Karpas-422 (cell line): Measurements from ENCODE around the gene KY. TPM values are rescaled to one million over a fixed set of nuclear protein-coding genes. Genes with fewer than 3 reads are reported as not detected.

Source experiments
- DNase-seq: peaks from one replicate; pipeline ENCODE4 v3.0.0-alpha.2; 2015
- H2AFZ ChIP-seq: fragments of 200-600 bp; sonication (generic); 2 replicates; pipeline ENCODE4 v1.6.1; 2014; ENCODE audit warnings: antibody characterized with exemption, low read length, mixed read lengths
- H3K27ac ChIP-seq: fragments of 200-600 bp; sonication (generic); 2 replicates; pipeline ENCODE4 v1.5.1; 2014; ENCODE audit warnings: mild to moderate bottlenecking, low read length, moderate library complexity
- H3K27me3 ChIP-seq: fragments of 200-600 bp; sonication (generic); 2 replicates; pipeline ENCODE4 v1.6.1; 2014; ENCODE audit warnings: low read length, mixed read lengths
- H3K36me3 ChIP-seq: fragments of 200-600 bp; sonication (generic); 2 replicates; pipeline ENCODE4 v1.6.1; 2014; ENCODE audit warnings: low read length, mixed read lengths; ENCODE audit not compliant: insufficient read depth
- H3K4me1 ChIP-seq: fragments of 200-600 bp; sonication (generic); 2 replicates; pipeline ENCODE4 v1.6.1; 2014; ENCODE audit warnings: mild to moderate bottlenecking, low read length, mixed read lengths
- H3K4me2 ChIP-seq: fragments of 200-600 bp; sonication (generic); 2 replicates; pipeline ENCODE4 v1.6.1; 2014; ENCODE audit warnings: low read length, low read depth, mild to moderate bottlenecking; ENCODE audit not compliant: poor library complexity, severe bottlenecking
- H3K4me3 ChIP-seq: fragments of 200-600 bp; sonication (generic); 2 replicates; pipeline ENCODE4 v1.5.1; 2014; ENCODE audit warnings: mild to moderate bottlenecking, antibody characterized with exemption, low read length, mixed read lengths
- H3K79me2 ChIP-seq: fragments of 200-600 bp; sonication (generic); 2 replicates; pipeline ENCODE4 v1.6.1; 2014; ENCODE audit warnings: mild to moderate bottlenecking, low read length, mixed read lengths
- H3K9ac ChIP-seq: fragments of 200-600 bp; sonication (generic); 2 replicates; pipeline ENCODE4 v1.6.0; 2014; ENCODE audit warnings: low read length
- H3K9me2 ChIP-seq: fragments of 200-600 bp; sonication (generic), shearing (Covaris generic); replicated peaks from 2 replicates; pipeline ENCODE4 v1.6.0; 2014; ENCODE audit warnings: mild to moderate bottlenecking, low read length, moderate library complexity; ENCODE audit not compliant: insufficient read depth
- H3K9me3 ChIP-seq: fragments of 300-700, 200-600 bp; sonication (generic); 2 replicates; pipeline ENCODE4 v1.6.1; 2014; ENCODE audit warnings: low read length, mixed read lengths
- H4K20me1 ChIP-seq: fragments of 200-600 bp; sonication (generic); 2 replicates; pipeline ENCODE4 v1.6.1; 2014; ENCODE audit warnings: mild to moderate bottlenecking, antibody characterized with exemption, low read length, low read depth; ENCODE audit not compliant: insufficient read depth
- total RNA-seq: library from RNA; depleted of rRNA; stranded (reverse); fragments of >200 nt; shearing (Covaris generic); gene quantifications from 2 replicates; pipeline ENCODE4 v1.2.3, GENCODE V29; 2014; ENCODE audit warnings: low replicate concordance

The KY gene
- total RNA-seq, 1 experiment from 2014 or later = not detected

DNA sequence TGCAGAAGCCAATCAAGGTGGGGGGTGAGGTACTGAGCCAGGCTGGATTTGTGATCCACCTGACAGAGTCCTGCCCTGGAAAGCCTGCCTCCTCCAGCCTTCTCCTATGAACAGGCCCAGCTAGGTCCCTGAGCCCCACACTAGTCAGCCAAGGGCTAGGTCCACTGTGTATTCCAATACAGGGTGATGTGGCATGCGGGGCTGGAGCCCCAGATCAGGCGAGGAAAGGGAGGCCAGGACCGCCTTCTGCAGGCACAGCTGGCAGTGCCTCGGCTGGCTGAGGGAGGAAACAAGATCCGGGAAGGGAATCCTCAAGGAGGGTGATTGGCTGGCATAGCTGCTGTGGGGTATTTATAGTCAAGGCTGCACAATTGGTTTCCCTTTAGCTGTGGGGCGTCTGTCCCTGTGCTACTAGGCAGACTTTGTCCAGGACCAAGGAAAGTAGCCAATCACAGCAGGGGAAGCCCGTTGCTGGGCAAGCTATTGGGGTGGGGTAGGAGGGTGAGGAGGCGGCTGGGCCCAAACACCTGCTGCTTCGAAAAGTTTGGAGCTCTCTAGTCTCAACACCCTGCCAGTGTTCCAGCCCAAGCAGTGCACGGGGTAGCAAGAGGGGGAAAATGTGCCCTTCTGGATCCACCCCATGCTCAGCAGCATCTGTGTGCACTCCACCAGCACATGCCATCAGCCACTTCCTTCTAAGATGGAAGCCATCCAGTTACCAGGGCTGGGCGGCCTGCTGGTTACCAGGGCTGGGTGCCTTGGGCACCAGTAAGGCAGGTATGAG lies 5.9 kb downstream of the KY start:
- Histone ChIP-seq H2AFZ (no peak overlapping the region), H3K27ac (no peak overlapping the region), H3K36me3 (no peaks in the 10 kb centered on the region), H3K9me3 (no peaks in the 10 kb centered on the region), H3K79me2 (no peaks in the 10 kb centered on the region), H3K4me3 (no peak overlapping the region), H3K4me2 (no peak overlapping the region), H3K4me1 (no peaks in the 10 kb centered on the region), H3K9me2 (no peaks in the 10 kb centered on the region), H4K20me1 (no peaks in the 10 kb centered on the region), H3K9ac (no peak overlapping the region), H3K27me3 (no peaks in the 10 kb centered on the region)
- no peak for DNase-seq

DNA sequence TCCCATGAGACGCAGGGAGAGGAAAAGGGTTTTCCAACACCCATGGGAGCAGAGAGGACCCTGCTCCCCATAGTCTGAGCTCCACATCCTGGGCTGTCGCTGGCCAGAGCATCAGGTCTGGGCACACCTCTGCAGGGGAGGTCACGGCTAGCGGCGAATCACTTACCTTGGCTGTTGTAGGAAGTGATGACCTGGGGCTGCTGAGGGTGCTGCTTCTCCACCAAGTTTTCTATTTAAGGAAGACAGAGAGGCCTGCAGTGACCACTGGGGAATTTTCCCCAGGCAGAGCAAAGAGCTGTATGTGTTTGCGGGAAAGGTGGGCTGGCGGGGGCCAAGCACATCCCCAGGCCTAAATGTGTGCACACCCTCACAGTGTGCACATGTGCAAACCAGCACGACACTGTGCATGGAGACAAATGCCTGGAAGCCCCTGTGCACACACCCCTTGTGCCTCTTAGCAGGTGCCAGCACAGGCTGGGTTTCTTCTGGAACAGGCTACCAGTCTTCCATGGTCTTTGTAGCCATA lies 7.6 kb downstream of the KY start:
- H3K4me3 ChIP-seq = no peak overlapping the region
- DNase-seq = no peak
- no peaks in the 10 kb centered on the region for H3K27me3 ChIP-seq
- no peaks in the 10 kb centered on the region for H3K4me1 ChIP-seq
- H3K4me2 ChIP-seq = no peak overlapping the region
- no peaks in the 10 kb centered on the region for H3K9me2 ChIP-seq
- no peaks in the 10 kb centered on the region for H3K79me2 ChIP-seq
- H3K9me3 ChIP-seq = no peaks in the 10 kb centered on the region
- no peak overlapping the region for H2AFZ ChIP-seq
- H3K9ac ChIP-seq = no peak overlapping the region
- H3K27ac ChIP-seq = no peak overlapping the region
- no peaks in the 10 kb centered on the region for H4K20me1 ChIP-seq
- H3K36me3 ChIP-seq = no peaks in the 10 kb centered on the region

DNA sequence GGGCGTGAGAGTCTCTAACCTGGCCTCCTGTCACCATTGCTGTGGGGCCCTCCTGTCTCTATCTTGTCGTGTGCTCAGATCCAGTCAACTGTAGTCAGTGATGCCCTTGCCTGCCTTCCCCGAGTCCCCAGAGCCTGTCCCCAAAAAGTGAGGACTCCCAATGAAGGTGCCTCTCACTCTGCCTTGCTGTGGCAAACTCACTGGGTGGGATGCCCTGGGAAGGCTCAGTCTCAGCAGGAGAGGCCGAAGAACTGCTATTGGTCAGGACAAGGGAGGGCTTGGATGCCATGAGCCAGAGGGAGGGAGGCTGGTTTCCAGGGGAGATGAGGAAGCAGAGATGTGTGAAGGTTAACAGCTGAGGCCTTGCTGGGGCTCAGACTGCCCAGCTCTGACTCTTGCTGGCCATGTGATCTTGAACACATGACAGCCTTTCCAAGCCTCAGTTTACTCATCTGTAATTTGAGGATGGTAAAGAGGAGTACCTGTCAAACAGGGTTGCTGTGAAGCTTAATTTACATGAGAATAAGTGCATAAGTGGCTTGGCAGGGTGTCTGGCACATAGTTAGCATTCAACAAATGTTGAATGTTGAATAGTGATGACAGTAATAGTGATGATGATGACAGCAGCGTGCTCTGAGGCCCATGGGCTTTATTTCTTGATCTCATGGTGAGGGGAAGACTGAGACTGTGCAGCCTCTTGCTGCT lies 8.2 kb downstream of the KY start:
- Histone ChIP-seq H3K9me2 (no peaks in the 10 kb centered on the region), H3K27me3 (no peaks in the 10 kb centered on the region), H3K79me2 (no peaks in the 10 kb centered on the region), H3K36me3 (no peaks in the 10 kb centered on the region), H3K9ac (no peak overlapping the region), H3K4me1 (no peaks in the 10 kb centered on the region), H3K4me2 (no peak overlapping the region), H3K9me3 (no peaks in the 10 kb centered on the region), H2AFZ (no peak overlapping the region), H4K20me1 (no peaks in the 10 kb centered on the region), H3K4me3 (no peak overlapping the region), H3K27ac (no peak overlapping the region)
- DNase-seq = no peak

DNA sequence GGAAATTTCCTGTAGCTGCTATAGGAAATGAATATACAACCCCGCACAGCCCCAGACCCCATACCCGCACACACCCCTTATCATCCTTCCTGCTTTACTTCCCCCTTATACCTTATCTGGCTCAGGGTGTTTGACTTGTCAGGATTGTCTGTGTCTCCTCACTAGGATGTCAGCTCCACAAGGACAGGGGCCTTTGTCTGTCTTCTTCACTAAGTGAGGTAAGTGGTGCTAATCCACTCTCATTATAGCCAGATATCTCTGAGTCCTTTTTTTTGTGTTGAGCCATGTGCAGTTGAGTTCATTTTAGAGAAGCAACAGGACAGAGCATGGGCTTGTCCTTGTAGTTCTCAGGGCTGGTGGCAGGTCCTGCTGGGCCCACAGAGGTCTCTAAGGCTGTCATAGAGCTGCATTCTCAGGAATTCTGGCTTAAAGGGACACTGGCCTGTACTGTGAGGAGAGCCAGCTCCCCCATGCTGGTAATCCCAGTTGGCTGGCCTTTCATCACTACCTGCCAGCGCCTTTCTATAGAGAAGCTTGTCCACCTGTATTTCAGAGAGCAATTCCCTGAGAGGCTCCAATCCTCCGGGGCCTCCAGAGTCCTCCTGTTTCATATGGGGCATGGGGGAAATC lies 9.0 kb downstream of the KY start:
- Histone ChIP-seq H3K36me3 (no peaks in the 10 kb centered on the region), H4K20me1 (no peaks in the 10 kb centered on the region)

DNA sequence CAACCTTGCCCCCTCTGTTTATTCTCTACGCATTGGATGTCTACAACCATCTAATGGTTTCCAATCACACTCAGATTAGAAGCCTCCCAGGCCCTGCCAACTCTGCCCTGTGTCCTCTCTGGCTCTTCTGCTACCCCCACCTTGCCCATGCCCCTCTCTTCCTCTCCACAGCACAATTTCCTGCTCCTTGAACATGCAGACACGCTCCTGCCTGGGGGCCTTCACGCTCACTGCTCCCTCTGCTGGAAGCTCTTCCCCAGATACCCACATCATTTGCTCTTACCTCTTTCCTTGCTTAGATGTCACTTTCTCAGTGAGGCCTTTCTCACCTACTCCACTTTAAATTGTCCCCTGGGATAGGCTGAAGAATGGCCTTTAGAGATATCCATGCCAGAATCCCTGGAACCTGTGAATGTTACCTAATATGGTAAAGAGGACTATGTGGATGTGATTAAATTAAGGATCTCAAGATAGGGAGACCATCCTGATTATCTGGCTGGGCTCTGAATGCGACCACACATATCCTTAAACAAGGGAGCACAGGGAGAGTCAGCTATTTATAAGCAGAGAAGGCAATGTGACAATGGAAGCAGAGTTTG lies 9.9 kb downstream of the KY start:
- Histone ChIP-seq H3K4me1 (no peaks in the 10 kb centered on the region), H2AFZ (no peak overlapping the region)
- peak; percentile 74 for DNase-seq

More for the DNA sequence above, 9.0 kb downstream of the KY start:
- DNase-seq = no peak
- H3K9me2 ChIP-seq = no peaks in the 10 kb centered on the region
- H3K4me3 ChIP-seq = no peak overlapping the region
- H3K27ac ChIP-seq = no peak overlapping the region
- no peak overlapping the region for H2AFZ ChIP-seq
- no peaks in the 10 kb centered on the region for H3K4me1 ChIP-seq
- H3K9ac ChIP-seq = no peak overlapping the region
- no peak overlapping the region for H3K4me2 ChIP-seq
- H3K27me3 ChIP-seq = no peaks in the 10 kb centered on the region
- no peaks in the 10 kb centered on the region for H3K9me3 ChIP-seq
- H3K79me2 ChIP-seq = no peaks in the 10 kb centered on the region

DNA sequence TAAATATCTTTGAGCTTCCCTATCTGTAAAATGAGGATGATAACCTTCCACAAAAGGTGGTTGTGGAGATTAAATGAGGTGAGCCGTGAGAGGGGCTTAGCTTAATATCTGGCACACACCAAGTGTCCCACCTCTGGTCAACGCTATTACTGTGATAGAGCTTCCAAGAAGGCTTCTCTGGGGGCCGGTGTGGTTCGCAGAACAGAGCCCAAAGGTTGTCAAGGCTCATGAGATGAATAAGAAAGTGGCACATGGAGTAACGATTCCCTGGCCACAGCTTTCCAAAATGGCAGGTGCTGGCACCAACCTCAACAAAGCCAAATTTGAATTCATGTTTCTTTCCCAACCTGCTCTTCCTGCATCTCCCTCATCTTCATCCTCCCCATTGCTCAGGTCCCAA lies 10.4 kb downstream of the KY start:
- H3K4me2 ChIP-seq = no peak overlapping the region
- H3K27me3 ChIP-seq = no peaks in the 10 kb centered on the region
- H2AFZ ChIP-seq = no peak overlapping the region
- H3K4me3 ChIP-seq = no peak overlapping the region
- H3K9me3 ChIP-seq = no peaks in the 10 kb centered on the region
- no peak overlapping the region for H3K9ac ChIP-seq
- no peaks in the 10 kb centered on the region for H3K36me3 ChIP-seq
- no peaks in the 10 kb centered on the region for H4K20me1 ChIP-seq
- no peak overlapping the region for H3K27ac ChIP-seq
- H3K4me1 ChIP-seq = no peaks in the 10 kb centered on the region
- DNase-seq = no peak
- no peaks in the 10 kb centered on the region for H3K9me2 ChIP-seq
- no peaks in the 10 kb centered on the region for H3K79me2 ChIP-seq

More for the DNA sequence above, 9.9 kb downstream of the KY start:
- no peaks in the 10 kb centered on the region for H3K9me3 ChIP-seq
- no peak overlapping the region for H3K4me2 ChIP-seq
- no peak overlapping the region for H3K9ac ChIP-seq
- H3K9me2 ChIP-seq = no peaks in the 10 kb centered on the region
- H3K4me3 ChIP-seq = no peak overlapping the region
- H3K79me2 ChIP-seq = no peaks in the 10 kb centered on the region
- no peaks in the 10 kb centered on the region for H3K36me3 ChIP-seq
- no peak overlapping the region for H3K27ac ChIP-seq
- H3K27me3 ChIP-seq = no peaks in the 10 kb centered on the region
- H4K20me1 ChIP-seq = no peaks in the 10 kb centered on the region

DNA sequence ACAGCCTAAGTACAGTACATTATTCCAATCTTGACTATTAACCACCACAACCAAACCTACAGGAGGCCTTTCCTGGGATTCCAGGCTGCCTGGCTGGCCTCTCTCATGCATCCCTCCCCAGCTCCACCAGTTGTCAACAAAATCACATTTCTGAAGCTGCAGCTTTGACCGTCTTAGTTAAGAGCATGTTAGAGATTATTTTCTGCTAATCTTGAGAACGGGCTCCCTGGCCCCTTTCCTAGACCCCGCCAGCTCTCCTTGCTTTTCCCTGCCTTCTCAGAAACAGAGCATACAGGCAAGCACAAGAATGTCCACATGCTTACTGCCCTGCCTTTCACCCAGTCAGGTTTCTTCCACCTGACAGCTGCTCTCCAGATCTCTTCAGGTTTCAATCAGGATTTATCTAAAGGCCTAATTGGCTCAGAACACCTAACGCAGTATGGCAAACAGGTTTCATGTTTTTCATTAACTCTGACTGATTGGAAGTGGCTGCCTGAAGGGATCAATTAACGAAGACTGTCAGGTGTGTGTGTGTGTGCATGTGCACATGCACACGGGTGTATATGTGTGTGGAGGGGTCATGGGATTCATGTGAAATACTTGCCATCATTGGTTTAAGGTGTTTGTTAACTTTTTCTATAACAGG lies 12.3 kb downstream of the KY start:
- DNase-seq = no peak
- Histone ChIP-seq H3K9ac (no peak overlapping the region), H3K27ac (no peak overlapping the region), H3K79me2 (no peaks in the 10 kb centered on the region), H3K27me3 (no peaks in the 10 kb centered on the region), H3K4me3 (no peak overlapping the region), H3K4me1 (no peaks in the 10 kb centered on the region), H4K20me1 (no peaks in the 10 kb centered on the region), H3K4me2 (no peak overlapping the region), H2AFZ (no peak overlapping the region), H3K36me3 (no peaks in the 10 kb centered on the region), H3K9me3 (no peaks in the 10 kb centered on the region), H3K9me2 (no peaks in the 10 kb centered on the region)
